COLO829 (cell line): ENCODE data around the gene VSIG10L.

Experiments used
- DNase-seq: peaks from one replicate; pipeline ENCODE4 v3.0.0; 2012; ENCODE audit warnings: low spot score

The VSIG10L gene

GRCh38 chr19:51341976-51342580, at the start of gene VSIG10L:
VSIG10L (minus strand) TSS chr19:51342139; CDS start chr19:51342124, 15 bp downstream.
- no peak for DNase-seq

- DNase-seq = no peak
These were observed 49.2 kb upstream of the VSIG10L start for GRCh38 chr19:51391073-51391611.

- DNase-seq = no peak
These were observed 47.2 kb upstream of the VSIG10L start for GRCh38 chr19:51389143-51389542.

GRCh38 chr19:51387924-51388389, 46.0 kb upstream of the VSIG10L start, which contains the start of gene LIM2:
LIM2 (minus strand) TSS chr19:51387974; CDS start chr19:51387443, 531 bp downstream.
- no peak for DNase-seq

- no peak for DNase-seq
These were observed 45.1 kb upstream of the VSIG10L start for GRCh38 chr19:51386882-51387520.

- no peak for DNase-seq
These were observed 40.1 kb upstream of the VSIG10L start for GRCh38 chr19:51382004-51382403.

GRCh38 chr19:51380379-51380778, 38.4 kb upstream of the VSIG10L start:
- no peak for DNase-seq

- DNase-seq = no peak
These were observed 35.5 kb upstream of the VSIG10L start for GRCh38 chr19:51377422-51377821.

- DNase-seq = no peak
These were observed 33.7 kb upstream of the VSIG10L start for GRCh38 chr19:51375504-51376221.

GRCh38 chr19:51372649-51373504, 30.9 kb upstream of the VSIG10L start, which contains the start of gene NKG7:
NKG7 (minus strand) TSS chr19:51372654; CDS start chr19:51372535, 119 bp downstream.
- no peak for DNase-seq

GRCh38 chr19:51372021-51372648, 30.2 kb upstream of the VSIG10L start:
- DNase-seq = no peak

GRCh38 chr19:51371186-51371690, 29.3 kb upstream of the VSIG10L start:
- no peak for DNase-seq

GRCh38 chr19:51370230-51370629, 28.3 kb upstream of the VSIG10L start:
- no peak for DNase-seq

GRCh38 chr19:51368366-51369282, 26.7 kb upstream of the VSIG10L start, which contains the start of gene CLDND2:
CLDND2 (minus strand) TSS chr19:51369003; CDS start chr19:51368577, 426 bp downstream.
- no peak for DNase-seq

- DNase-seq = peak; percentile 96
These were observed 25.8 kb upstream of the VSIG10L start for GRCh38 chr19:51367565-51368365.

GRCh38 chr19:51367255-51367564, 25.3 kb upstream of the VSIG10L start:
- no peak for DNase-seq

GRCh38 chr19:51366389-51367254, 24.7 kb upstream of the VSIG10L start:
- DNase-seq = peak; percentile 91

- no peak for DNase-seq
These were observed 24.0 kb upstream of the VSIG10L start, which contains the start of gene ETFB for GRCh38 chr19:51365965-51366388. ETFB (minus strand) TSS chr19:51366388; CDS start chr19:51366326, 62 bp downstream.
